ENCODE results near the gene EPC1.

Gene EPC1

GRCh38 chr10:32374605-32375004 is 27.6 kb upstream of the EPC1 start:
- Histone ChIP-seq H3K9ac (ENCODE audit: low read depth, low read length, poor library complexity) (no peak overlapping the region), H3K14ac (ENCODE audit: low read length) (no peak overlapping the region), H3K4me2 (ENCODE audit: insufficient read depth, low read length, poor library complexity, severe bottlenecking) (no peak overlapping the region), H2BK12ac (ENCODE audit: low read length) (no peak overlapping the region), H3K27me3 (ENCODE audit: control insufficient read depth in 3 of 3, insufficient read depth in 3 of 3, low read depth in 1 of 3, low read length in 3 of 3) (no peaks in the 10 kb centered on the region), H2AK5ac (ENCODE audit: low read depth, low read length) (no peak overlapping the region), H3K27ac (replicated peaks; ENCODE audit: low read length) (no peak overlapping the region), H3K4ac (ENCODE audit: low read length) (no peak overlapping the region), H3K4me1 (ENCODE audit: control insufficient read depth in 2 of 2, insufficient read depth in 1 of 2, low read depth in 1 of 2, low read length in 2 of 2) (no peaks in the 10 kb centered on the region), H2BK5ac (ENCODE audit: low read length) (no peak overlapping the region), H3K18ac (ENCODE audit: low read length) (no peak overlapping the region), H3K9me3 (replicated peaks in 1 of 2; ENCODE audit: control insufficient read depth in 2 of 2, insufficient read depth in 1 of 2, low read depth in 1 of 2, low read length in 2 of 2) (peaks cover 0 to 12% of the 10 kb centered on the region in 2 donors), H3K4me3 (ENCODE audit: low read length in 2 of 2) (no peak overlapping the region), H4K91ac (ENCODE audit: low read depth, low read length, poor library complexity) (no peak overlapping the region), H2BK15ac (ENCODE audit: low read length) (no peak overlapping the region), H2AFZ (ENCODE audit: low read length) (no peak overlapping the region), H4K8ac (ENCODE audit: low read depth, low read length) (no peak overlapping the region), H3K23ac (ENCODE audit: low read depth, low read length, poor library complexity) (no peak overlapping the region), H3K79me1 (ENCODE audit: low read depth, low read length) (no peaks in the 10 kb centered on the region), H2BK120ac (ENCODE audit: low read depth, low read length) (no peak overlapping the region), H3K36me3 (replicated peaks in 1 of 2; ENCODE audit: control insufficient read depth in 2 of 2, insufficient read depth in 2 of 2, low read length in 2 of 2) (peaks cover 0 to 33% of the 10 kb centered on the region in 2 donors)
- no peak for DNase-seq (ENCODE audit: low spot score)
- no CpG with 5 or more reads among the region's 1 CpG for WGBS, 2 donors (ENCODE audit: extremely low coverage in 2 of 2, insufficient read length in 2 of 2, insufficient replicate concordance in 1 of 2)

GRCh38 chr10:32373496-32373895 is 26.5 kb upstream of the EPC1 start:
- H3K27me3 ChIP-seq (ENCODE audit: control insufficient read depth in 3 of 3, insufficient read depth in 3 of 3, low read depth in 1 of 3, low read length in 3 of 3): no peaks in the 10 kb centered on the region
- H2AFZ ChIP-seq (ENCODE audit: low read length): no peak overlapping the region
- no CpG with 5 or more reads among the region's 2 CpGs for WGBS, 2 donors (ENCODE audit: extremely low coverage in 2 of 2, insufficient read length in 2 of 2, insufficient replicate concordance in 1 of 2)
- H3K36me3 ChIP-seq (replicated peaks in 1 of 2; ENCODE audit: control insufficient read depth in 2 of 2, insufficient read depth in 2 of 2, low read length in 2 of 2): peaks cover 0 to 33% of the 10 kb centered on the region in 2 donors
- H2AK5ac ChIP-seq (ENCODE audit: low read depth, low read length): no peak overlapping the region
- no peak overlapping the region for H3K23ac ChIP-seq (ENCODE audit: low read depth, low read length, poor library complexity)
- H2BK120ac ChIP-seq (ENCODE audit: low read depth, low read length): no peak overlapping the region
- no peaks in the 10 kb centered on the region for H3K79me1 ChIP-seq (ENCODE audit: low read depth, low read length)
- no peak overlapping the region for H3K4ac ChIP-seq (ENCODE audit: low read length)
- no peak overlapping the region for H3K27ac ChIP-seq (replicated peaks; ENCODE audit: low read length)
- H2BK12ac ChIP-seq (ENCODE audit: low read length): no peak overlapping the region
- peaks cover 0 to 12% of the 10 kb centered on the region in 2 donors for H3K9me3 ChIP-seq (replicated peaks in 1 of 2; ENCODE audit: control insufficient read depth in 2 of 2, insufficient read depth in 1 of 2, low read depth in 1 of 2, low read length in 2 of 2)
- no peaks in the 10 kb centered on the region for H3K4me1 ChIP-seq (ENCODE audit: control insufficient read depth in 2 of 2, insufficient read depth in 1 of 2, low read depth in 1 of 2, low read length in 2 of 2)
- H3K9ac ChIP-seq (ENCODE audit: low read depth, low read length, poor library complexity): no peak overlapping the region
- no peak overlapping the region for H2BK5ac ChIP-seq (ENCODE audit: low read length)
- H3K4me3 ChIP-seq (ENCODE audit: low read length in 2 of 2): no peak overlapping the region
- no peak overlapping the region for H3K18ac ChIP-seq (ENCODE audit: low read length)
- no peak overlapping the region for H3K4me2 ChIP-seq (ENCODE audit: insufficient read depth, low read length, poor library complexity, severe bottlenecking)
- H2BK15ac ChIP-seq (ENCODE audit: low read length): no peak overlapping the region
- H4K91ac ChIP-seq (ENCODE audit: low read depth, low read length, poor library complexity): no peak overlapping the region
- no peak overlapping the region for H3K14ac ChIP-seq (ENCODE audit: low read length)
- no peak overlapping the region for H4K8ac ChIP-seq (ENCODE audit: low read depth, low read length)
- no peak for DNase-seq (ENCODE audit: low spot score)

GRCh38 chr10:32373031-32373430 is 26.1 kb upstream of the EPC1 start:
- Histone ChIP-seq H3K27ac (replicated peaks; ENCODE audit: low read length) (no peak overlapping the region), H3K4me1 (ENCODE audit: control insufficient read depth in 2 of 2, insufficient read depth in 1 of 2, low read depth in 1 of 2, low read length in 2 of 2) (no peaks in the 10 kb centered on the region), H3K27me3 (ENCODE audit: control insufficient read depth in 3 of 3, insufficient read depth in 3 of 3, low read depth in 1 of 3, low read length in 3 of 3) (no peaks in the 10 kb centered on the region), H2BK12ac (ENCODE audit: low read length) (no peak overlapping the region), H3K4ac (ENCODE audit: low read length) (no peak overlapping the region), H3K9ac (ENCODE audit: low read depth, low read length, poor library complexity) (no peak overlapping the region), H3K14ac (ENCODE audit: low read length) (no peak overlapping the region), H3K4me2 (ENCODE audit: insufficient read depth, low read length, poor library complexity, severe bottlenecking) (no peak overlapping the region), H3K9me3 (replicated peaks in 1 of 2; ENCODE audit: control insufficient read depth in 2 of 2, insufficient read depth in 1 of 2, low read depth in 1 of 2, low read length in 2 of 2) (peaks cover 0 to 12% of the 10 kb centered on the region in 2 donors), H3K18ac (ENCODE audit: low read length) (no peak overlapping the region), H3K36me3 (replicated peaks in 1 of 2; ENCODE audit: control insufficient read depth in 2 of 2, insufficient read depth in 2 of 2, low read length in 2 of 2) (peaks cover 0 to 33% of the 10 kb centered on the region in 2 donors), H4K8ac (ENCODE audit: low read depth, low read length) (no peak overlapping the region), H3K79me1 (ENCODE audit: low read depth, low read length) (no peaks in the 10 kb centered on the region), H4K91ac (ENCODE audit: low read depth, low read length, poor library complexity) (no peak overlapping the region), H2BK5ac (ENCODE audit: low read length) (no peak overlapping the region), H3K4me3 (ENCODE audit: low read length in 2 of 2) (no peak overlapping the region), H2BK120ac (ENCODE audit: low read depth, low read length) (no peak overlapping the region), H2AK5ac (ENCODE audit: low read depth, low read length) (no peak overlapping the region), H2BK15ac (ENCODE audit: low read length) (no peak overlapping the region), H2AFZ (ENCODE audit: low read length) (no peak overlapping the region), H3K23ac (ENCODE audit: low read depth, low read length, poor library complexity) (no peak overlapping the region)
- no peak for DNase-seq (ENCODE audit: low spot score)

- no peak overlapping the region for H2BK12ac ChIP-seq (ENCODE audit: low read length)
- H2BK15ac ChIP-seq (ENCODE audit: low read length): no peak overlapping the region
- no peak overlapping the region for H4K91ac ChIP-seq (ENCODE audit: low read depth, low read length, poor library complexity)
- WGBS, 2 donors (ENCODE audit: extremely low coverage in 2 of 2, insufficient read length in 2 of 2, insufficient replicate concordance in 1 of 2): no CpG with 5 or more reads among the region's 10 CpGs
- H2AFZ ChIP-seq (ENCODE audit: low read length): no peak overlapping the region
- H4K8ac ChIP-seq (ENCODE audit: low read depth, low read length): no peak overlapping the region
- H3K4me1 ChIP-seq (ENCODE audit: control insufficient read depth in 2 of 2, insufficient read depth in 1 of 2, low read depth in 1 of 2, low read length in 2 of 2): no peaks in the 10 kb centered on the region
- H3K79me1 ChIP-seq (ENCODE audit: low read depth, low read length): no peaks in the 10 kb centered on the region
- H3K4me3 ChIP-seq (ENCODE audit: low read length in 2 of 2): no peak overlapping the region
- H3K14ac ChIP-seq (ENCODE audit: low read length): no peak overlapping the region
- no peak overlapping the region for H3K27ac ChIP-seq (replicated peaks; ENCODE audit: low read length)
- no peak overlapping the region for H3K4me2 ChIP-seq (ENCODE audit: insufficient read depth, low read length, poor library complexity, severe bottlenecking)
- H2BK120ac ChIP-seq (ENCODE audit: low read depth, low read length): no peak overlapping the region
- H3K27me3 ChIP-seq (ENCODE audit: control insufficient read depth in 3 of 3, insufficient read depth in 3 of 3, low read depth in 1 of 3, low read length in 3 of 3): no peaks in the 10 kb centered on the region
- H3K9ac ChIP-seq (ENCODE audit: low read depth, low read length, poor library complexity): no peak overlapping the region
- no peak for DNase-seq (ENCODE audit: low spot score)
- H3K9me3 ChIP-seq (replicated peaks in 1 of 2; ENCODE audit: control insufficient read depth in 2 of 2, insufficient read depth in 1 of 2, low read depth in 1 of 2, low read length in 2 of 2): peaks cover 0 to 12% of the 10 kb centered on the region in 2 donors
- H3K23ac ChIP-seq (ENCODE audit: low read depth, low read length, poor library complexity): no peak overlapping the region
- peaks cover 0 to 33% of the 10 kb centered on the region in 2 donors for H3K36me3 ChIP-seq (replicated peaks in 1 of 2; ENCODE audit: control insufficient read depth in 2 of 2, insufficient read depth in 2 of 2, low read length in 2 of 2)
- no peak overlapping the region for H3K4ac ChIP-seq (ENCODE audit: low read length)
- H2BK5ac ChIP-seq (ENCODE audit: low read length): no peak overlapping the region
- no peak overlapping the region for H2AK5ac ChIP-seq (ENCODE audit: low read depth, low read length)
- H3K18ac ChIP-seq (ENCODE audit: low read length): no peak overlapping the region
These were observed 25.3 kb upstream of the EPC1 start for GRCh38 chr10:32372000-32372875.

All from neuronal stem cell (in vitro differentiated cells).